ENCODE data around the gene SPIB.
A peak's percentile ranks its signal among the peaks of the same experiment; 100 is the strongest.
"Not testable (repeated sequence)": the region's sequence is repeated elsewhere in the genome, so short reads cannot be mapped to it uniquely, and the experiment has no call there.

The SPIB gene

DNA sequence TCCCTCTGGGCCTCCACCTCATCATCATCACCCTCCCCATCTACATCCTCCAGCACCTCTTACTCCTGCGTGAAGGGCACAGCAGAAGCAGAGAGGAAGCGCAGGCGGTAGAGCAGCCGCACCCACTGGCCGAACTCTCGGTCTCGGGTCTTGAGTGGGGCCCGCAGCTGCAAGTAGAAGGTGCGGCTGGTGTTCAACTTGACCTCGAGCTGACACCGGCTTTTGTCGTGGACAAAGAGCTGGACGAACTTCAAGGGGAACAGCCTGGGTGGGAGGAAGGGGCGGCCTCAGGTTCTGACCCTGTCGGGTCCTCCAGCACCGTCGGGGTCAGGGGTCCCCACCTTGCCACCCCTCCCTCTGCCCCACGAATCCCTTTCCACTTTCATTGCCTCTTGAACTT, 48.8 kb downstream of the SPIB start:
- DNase-seq (ENCODE audit: low read depth, low spot score) = no peak

DNA sequence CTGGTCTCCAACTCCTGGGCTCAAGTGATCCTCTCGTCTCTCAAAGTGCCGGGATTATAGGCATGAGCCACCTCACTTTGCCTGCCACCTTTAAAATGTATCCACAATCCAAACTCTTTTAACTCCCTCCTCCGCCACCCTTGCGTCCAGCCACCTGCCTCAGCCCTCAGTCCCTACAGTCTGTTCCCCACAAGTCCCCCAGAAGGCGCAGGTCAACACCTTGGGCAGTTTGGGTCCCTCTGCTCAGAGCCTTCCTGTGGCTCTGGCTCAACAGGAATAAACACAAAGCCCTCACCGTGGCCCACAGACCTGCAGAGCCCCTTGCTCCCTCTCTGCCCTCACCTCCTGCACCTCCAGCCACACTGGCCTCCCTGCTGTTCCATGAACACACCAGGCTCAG, 50.1 kb downstream of the SPIB start:
- DNase-seq (ENCODE audit: low read depth, low spot score) = no peak

DNA sequence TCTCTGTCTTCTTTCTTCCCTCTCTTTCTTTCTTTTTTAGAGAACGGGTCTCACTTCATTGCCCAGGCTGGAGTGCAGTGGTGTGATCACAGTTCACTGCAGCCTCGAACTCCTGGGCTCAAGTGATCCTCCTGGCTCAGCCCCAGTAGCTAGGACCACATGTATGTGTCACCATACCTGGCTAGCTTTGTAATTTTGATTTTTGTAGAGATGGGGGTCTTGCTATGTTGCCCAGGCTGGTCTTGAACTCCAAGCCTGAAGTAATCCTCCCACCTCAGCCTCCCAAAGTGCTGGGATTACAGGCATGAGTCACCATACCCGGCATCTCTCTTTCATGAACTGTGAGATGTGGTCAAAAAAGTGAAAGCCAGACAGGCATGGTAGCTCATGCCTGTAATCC, 54.6 kb downstream of the SPIB start:
- not testable (repeated sequence) for DNase-seq (ENCODE audit: low read depth, low spot score)

DNA sequence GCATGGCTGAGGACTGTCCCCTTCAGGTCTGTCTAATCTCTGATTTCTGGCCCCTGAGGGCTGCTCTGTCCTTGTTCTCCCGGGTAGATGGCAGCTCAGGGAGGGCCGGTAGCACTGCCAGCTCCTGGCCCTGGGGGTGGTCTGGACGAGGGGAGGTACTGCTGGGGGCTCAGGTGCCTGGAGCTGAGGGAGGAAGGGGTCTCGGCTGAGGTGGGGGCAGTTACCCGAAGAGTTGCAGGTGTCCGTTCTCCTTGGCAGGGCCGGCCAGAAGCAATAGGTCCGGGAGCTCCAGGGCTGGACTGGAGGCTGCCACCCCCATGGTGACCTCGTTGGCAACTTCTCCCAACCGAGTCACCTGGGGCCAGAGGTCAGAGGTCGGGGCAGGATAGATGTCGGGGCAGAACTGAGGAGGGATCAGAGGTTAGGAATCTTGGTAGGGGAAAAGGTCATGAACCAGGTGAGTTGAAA, 56.4 kb downstream of the SPIB start:
- DNase-seq (ENCODE audit: low read depth, low spot score) = no peak

DNA sequence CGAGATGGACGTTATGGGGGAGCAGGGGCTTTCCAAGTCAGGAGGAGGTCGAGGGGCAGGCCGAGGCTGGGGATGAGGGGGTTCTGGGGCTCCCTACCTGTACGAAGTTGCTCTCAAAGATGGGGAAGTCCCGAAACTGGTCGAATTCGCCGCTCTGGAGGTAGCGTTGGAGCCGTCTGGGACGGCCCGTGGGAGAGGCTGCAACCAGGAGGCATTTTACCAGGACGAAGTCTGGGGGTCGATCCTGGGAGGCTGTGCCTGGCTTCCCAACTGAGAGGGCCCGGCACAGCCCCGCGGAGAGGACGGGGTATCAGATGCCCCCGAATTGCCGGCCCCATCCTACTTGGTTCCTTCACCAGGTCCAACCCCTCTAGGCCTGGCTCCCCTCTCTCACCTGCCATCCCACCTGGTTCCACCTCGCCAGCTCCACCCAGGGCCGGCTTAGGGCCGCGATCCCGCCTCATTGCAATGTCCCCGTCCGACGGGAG, 57.0 kb downstream of the SPIB start:
- DNase-seq (ENCODE audit: low read depth, low spot score) = no peak

DNA sequence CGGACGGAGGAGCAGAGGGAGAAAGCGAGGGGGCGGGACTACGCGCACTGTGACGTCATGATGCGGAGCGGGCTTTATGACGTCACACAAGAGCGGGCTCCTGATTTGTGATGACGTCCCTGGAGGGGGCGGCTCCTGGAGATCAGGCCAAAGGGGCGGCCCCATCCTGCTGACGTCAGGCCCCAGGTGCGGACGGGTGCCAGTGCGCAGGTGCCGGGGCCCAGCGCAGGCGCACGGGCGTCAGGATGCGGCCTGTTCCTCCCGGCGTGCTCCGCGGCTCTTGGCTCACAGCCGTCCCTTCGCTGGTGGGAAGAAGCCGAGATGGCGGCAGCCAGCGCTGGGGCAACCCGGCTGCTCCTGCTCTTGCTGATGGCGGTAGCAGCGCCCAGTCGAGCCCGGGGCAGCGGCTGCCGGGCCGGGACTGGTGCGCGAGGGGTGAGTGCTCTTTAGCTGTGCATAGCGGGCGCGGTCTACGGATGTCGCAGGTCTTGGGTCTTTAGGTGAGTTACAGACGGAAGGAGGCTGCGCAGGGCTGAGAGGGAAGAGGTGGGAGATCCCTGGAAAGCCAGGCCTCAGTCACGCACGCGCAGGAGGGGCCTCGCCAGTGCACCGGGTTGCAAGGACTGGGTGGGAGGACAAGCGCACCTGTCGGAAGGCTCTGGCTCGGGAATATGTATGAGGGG, 57.6 kb downstream of the SPIB start, which contains the start of the genes EMC10 and GARIN5A:
Gene EMC10, plus strand, starts transcription at position 284 of the 683 bp plus-strand sequence. Its CDS starts 38 bp downstream, at position 322.
Gene GARIN5A, minus strand, starts transcription at position 625 of the 683 bp plus-strand sequence. Its CDS starts 460 bp downstream, at position 165.
- peak; percentile 99 for DNase-seq (ENCODE audit: low read depth, low spot score)

DNA sequence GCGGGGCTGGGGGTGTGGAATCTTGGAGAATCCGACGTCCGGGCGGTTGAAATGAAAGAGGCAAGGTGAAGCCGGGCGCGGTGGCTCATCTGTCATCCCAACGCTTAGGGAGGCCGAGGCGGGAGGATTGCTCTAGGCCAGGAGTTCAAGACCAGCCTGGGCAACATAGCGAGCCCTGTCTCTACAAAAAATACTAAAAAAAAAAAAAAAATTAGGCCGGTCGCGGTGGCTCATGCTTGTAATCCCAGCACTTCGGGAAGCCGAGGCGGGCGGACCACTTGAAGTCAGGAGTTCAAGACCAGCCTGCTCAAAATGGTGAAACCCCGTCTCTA, 58.1 kb downstream of the SPIB start:
- DNase-seq (ENCODE audit: low read depth, low spot score) = no peak

DNA sequence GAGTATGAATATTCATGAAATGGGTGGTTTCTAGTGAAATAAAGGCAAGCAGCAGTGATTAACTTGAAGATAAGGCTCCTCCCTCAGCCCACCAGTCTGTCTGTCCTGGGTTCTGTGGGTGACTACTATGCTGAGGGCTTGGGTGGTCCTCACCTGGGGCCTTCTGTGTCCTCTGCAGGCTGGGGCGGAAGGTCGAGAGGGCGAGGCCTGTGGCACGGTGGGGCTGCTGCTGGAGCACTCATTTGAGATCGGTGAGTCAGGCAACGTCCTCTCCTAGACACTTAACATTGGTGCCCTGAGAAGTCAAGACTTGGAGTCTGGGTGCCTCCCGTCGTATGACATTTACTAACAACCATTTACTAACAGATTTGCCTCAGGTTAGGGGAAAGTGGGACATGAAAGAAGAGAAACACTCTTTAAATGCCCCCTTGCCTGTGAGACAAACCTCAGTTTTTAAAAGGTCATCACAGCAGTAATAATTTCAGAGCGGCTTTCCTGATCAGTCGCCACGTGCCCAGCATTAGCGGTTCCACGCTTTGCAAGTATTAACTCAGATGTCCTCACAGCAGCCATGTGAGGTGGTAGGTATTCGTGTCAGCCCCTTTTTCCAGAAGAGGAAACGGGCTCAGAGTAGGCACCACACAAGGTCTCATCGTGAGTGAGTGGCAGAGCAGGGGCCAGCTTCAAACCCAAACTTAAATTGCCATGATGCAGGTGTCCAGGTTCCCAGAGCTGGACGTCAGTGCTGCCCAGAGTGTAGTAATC, 59.2 kb downstream of the SPIB start:
- no peak for DNase-seq (ENCODE audit: low read depth, low spot score)

DNA sequence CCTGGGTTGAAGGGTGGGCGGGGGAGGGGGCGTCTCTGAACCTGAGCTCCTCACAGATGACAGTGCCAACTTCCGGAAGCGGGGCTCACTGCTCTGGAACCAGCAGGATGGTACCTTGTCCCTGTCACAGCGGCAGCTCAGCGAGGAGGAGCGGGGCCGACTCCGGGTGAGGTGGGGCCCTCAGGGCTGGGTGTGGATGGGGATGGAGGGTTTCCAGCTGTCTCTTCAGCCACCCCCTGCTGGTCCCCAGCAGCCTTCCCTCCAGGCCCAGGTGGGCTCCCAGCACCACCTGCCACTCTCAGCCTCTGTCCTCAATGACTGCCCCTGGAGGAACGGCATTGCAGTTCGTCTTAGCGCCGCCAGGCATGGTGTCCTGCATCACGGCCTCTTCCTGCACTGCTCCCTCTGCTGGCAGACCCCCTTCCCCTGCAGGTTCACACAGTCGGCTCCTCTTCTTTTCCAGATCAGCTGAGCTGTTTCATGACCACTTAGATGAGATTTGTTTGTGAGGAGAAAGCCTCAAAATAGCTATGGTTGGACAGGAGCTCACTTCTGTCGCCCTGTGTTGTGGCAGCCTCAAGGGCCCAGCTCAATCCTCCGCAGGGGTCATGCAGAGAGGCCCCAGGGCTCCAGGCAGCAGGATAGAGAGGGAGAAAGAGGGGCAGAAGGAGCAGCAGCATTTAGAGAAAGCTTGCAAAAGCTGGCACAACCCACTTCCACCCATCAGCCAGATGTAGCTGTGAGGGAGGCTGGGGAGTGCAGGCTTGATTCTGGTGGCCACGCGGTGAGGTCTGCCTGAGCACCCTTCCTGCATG, 60.4 kb downstream of the SPIB start:
- DNase-seq (ENCODE audit: low read depth, low spot score) = peak; percentile 86

DNA sequence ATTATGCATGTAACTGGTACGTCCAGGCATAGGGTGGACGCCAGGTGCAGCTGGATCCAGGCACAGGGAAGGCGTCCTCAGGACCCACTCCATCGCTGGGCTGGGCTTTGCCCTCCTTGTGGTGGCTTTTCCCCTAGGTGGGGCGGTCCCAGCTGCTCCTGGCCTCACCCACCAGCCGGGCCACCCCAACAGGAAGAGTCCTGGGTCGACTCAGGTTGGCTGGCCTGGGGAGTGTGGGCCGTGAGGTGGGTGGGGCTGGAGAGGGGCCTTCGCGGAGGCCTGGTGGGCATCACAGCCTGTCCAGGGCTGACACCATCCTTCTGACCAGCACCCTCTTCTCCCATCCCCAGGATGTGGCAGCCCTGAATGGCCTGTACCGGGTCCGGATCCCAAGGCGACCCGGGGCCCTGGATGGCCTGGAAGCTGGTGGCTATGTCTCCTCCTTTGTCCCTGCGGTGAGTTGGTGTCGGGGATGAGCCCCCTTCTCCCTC, 61.1 kb downstream of the SPIB start:
- no peak for DNase-seq (ENCODE audit: low read depth, low spot score)

DNA sequence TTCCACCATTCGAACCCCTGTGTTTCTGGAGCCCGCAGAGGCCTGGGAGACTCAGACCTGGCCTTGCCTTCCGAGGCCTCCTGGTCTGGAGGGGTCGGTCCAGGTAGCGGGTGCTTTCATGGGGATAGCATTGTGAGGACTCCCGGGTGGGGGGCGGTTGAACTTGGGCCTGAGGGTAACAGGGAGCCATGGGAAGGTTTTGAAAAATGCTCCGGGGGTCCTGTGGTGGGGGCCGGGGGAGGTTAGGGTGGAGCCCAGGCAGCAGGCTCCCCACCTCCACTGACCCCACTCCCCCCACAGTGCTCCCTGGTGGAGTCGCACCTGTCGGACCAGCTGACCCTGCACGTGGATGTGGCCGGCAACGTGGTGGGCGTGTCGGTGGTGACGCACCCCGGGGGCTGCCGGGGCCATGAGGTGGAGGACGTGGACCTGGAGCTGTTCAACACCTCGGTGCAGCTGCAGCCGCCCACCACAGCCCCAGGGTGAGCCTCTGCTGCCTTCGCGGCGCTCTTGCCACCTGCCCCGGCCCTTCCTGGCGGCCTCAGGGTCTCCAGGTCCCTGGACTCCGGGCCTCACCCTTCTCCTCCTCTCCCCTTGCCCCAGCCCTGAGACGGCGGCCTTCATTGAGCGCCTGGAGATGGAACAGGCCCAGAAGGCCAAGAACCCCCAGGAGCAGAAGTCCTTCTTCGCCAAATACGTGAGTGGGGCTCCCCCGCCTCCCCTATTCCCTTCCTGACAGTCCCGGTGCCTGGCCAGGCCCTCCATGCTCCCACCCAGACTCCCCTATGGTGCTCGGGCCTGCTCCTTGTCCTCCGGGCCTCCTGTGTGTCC, 61.8 kb downstream of the SPIB start:
- DNase-seq (ENCODE audit: low read depth, low spot score) = no peak
